Muscle of arm (tissue), 12 donors: Measurements from ENCODE around the gene GRIK4. TPM values are rescaled to one million over a fixed set of nuclear protein-coding genes. Genes with fewer than 3 reads are reported as not detected.

ENCODE experiments used
- DNase-seq: peaks from one replicate; pipeline ENCODE4 v3.0.0-alpha.2; 2013
- polyA plus RNA-seq, 12 donors: library from polyadenylated mRNA; unstranded; fragments of 120-200 nt; gene quantifications; one replicate each; pipeline ENCODE4 v1.2.1, GENCODE V29; 2013; ENCODE audit not compliant: insufficient read length in 12 of 12

Gene GRIK4
- polyA plus RNA-seq, 12 donors, result 0.21 to 2.0 (median 0.42) TPM; not detected in 2

DNA sequence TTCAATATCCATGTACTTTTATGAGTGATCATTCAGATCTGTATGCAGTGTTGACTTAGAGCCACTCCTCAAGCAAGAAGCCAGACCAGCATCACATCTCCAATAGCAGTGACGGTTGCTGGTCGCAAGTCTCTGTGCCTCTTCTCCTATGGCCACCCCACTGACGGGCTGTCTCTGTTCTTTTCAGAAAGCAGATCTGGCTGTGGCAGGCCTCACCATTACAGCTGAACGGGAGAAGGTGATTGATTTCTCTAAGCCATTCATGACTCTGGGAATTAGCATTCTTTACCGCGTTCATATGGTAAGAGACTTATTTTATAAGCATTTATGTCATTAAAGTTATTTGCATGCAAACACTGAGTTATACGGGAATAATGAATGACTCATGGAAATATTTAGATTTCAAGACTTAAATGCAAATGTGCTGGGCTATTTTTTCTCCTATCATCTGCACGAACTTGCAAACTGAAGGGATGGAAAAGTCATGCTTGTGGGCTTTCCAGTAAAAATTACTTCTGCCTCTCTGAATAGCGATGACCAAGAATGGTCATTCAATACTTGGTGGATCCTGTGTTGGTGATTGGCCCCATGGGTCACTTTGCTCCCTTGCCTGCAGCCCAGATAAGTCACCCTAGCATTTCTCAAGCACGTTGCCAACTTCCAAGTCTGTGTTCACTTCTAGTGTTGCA, 428.8 kb downstream of the GRIK4 start:
- DNase-seq, result no peak

DNA sequence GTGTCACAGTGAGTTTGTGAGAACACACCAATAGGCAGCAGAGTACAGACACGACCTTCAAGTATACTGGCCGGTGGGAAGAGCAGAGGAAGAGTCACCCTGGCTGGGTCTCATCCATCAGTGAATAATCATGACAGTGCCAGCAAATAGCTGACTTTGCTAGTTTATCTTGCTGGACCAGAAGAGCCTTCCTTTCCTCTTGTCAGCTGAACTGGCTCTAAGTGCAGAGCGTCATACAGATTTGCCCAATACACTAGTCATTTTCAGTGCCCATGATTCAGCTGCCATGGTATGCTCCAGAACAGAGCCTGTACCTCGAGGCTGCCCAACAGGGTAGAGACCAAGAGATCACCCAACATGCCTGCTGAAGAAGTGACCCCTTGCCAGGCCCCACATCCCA, 429.5 kb downstream of the GRIK4 start:
- no peak for DNase-seq

DNA sequence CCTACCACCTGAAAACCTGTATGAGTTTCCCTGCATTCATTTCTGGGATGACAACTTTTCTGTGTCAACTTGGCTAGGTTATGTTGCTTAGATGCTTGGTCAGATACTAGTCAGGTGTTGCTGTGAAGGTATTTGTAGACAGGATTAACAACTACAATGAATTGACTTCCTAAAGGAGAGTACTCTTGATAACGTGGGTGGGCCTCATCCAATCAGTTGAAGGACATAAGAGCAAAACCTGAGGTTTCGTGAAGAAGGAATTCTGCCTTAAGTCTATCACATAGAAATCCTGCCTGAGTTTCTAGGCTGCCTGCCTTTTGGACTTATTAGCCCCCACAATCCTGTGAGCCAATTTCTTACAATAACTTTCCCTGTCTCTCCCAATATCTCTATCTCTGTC, 431.2 kb downstream of the GRIK4 start:
- DNase-seq, result no peak

DNA sequence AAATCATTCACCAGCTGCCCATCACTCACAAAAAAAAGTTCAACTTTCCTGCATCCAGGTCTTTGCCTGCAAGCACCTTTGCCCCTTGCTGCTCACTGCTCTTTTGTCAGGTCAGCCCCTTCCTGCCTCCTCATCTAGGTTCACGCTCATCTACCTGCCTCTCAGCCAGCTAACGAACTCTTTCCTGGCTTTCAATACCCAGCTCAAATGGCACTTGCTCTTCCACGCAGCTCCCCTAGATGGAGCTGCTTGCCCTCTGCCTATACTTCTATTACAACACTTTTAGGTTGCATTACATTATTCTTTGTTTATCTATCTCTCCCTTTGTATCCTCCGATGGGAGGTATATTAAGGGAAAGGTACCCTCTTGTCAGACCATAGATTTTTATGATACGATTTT, 433.5 kb downstream of the GRIK4 start:
- DNase-seq, result no peak

DNA sequence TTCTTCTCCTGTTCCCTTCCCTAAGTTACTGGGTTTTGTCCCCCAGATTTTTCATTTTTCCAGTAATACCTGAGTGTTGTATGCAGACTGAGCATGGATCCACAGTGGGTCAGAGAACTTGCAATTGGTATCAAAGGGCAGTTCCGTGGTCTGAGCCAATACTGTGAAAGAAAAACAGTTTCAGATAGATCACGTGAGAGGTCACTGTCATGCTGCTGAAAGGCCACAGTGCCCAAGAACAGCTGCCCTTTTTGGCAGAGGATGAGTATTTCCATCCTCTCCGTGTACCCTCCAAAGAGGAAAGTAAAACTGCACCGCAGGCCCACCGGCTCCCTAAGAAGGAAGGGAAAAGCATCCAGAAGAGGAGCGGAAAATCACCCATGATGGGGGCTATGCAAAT, 439.3 kb downstream of the GRIK4 start:
- no peak for DNase-seq

DNA sequence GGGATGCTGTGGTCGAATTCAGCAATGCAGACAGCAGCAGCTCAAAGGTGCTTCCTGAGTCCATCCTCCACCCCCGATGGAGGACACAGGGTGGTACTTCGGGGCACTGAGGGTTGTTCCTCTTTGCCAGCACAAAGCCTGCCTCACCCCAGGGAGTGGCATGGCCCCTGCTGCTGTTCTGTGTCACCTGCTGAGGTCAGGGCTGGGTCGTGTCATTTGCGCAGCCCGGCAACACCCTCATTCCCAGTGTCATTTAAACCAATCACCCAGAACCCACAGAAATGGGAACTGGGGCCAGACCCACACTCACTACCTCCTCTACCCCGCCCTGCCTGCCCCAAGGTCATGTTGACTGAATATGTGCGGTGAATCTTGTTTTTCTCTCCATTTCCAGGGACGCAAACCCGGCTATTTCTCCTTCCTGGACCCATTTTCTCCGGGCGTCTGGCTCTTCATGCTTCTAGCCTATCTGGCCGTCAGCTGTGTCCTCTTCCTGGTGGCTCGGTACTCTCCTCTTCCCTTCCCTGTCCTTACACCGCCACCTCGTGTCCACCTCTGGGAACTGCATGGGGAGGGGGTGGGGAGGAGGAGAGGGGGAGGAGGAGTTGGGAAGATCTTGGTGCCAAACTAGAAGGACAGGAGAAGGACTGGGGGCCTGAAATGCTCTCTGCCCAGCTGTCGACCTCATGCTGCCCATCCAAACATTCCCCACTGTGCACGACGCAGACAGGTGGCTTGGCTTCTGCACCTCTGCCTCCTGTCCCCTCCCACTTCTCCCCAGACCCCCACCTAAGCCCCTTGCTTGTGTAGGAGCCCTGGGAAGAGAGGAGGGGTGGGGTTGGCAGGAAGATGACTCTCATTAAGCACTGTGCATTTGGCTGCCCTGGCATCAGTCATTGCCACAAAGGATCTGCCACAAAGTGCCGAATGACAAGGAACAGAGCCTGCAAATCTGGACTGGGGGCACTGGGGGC, 441.2 kb downstream of the GRIK4 start:
- DNase-seq, result peak; percentile 85

DNA sequence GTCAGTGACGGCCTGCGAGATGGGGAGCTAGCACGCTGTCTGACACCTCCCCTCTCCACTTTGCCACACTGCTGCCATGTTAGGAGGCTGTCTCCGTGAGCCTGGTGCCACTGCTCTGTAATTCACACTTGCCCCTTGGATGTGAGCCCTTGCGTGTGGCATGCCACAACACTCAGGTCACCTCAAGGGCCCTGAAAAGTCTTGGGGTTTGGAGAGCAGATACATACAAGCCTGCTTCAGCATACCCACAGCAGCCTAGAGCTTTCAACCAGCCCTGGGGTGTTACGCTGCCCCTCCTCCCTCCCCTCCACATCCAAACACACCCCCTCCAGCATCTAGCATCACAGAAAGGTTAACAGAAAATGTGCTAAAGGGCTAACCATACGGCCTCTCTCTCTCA, 442.8 kb downstream of the GRIK4 start:
- DNase-seq, result no peak

DNA sequence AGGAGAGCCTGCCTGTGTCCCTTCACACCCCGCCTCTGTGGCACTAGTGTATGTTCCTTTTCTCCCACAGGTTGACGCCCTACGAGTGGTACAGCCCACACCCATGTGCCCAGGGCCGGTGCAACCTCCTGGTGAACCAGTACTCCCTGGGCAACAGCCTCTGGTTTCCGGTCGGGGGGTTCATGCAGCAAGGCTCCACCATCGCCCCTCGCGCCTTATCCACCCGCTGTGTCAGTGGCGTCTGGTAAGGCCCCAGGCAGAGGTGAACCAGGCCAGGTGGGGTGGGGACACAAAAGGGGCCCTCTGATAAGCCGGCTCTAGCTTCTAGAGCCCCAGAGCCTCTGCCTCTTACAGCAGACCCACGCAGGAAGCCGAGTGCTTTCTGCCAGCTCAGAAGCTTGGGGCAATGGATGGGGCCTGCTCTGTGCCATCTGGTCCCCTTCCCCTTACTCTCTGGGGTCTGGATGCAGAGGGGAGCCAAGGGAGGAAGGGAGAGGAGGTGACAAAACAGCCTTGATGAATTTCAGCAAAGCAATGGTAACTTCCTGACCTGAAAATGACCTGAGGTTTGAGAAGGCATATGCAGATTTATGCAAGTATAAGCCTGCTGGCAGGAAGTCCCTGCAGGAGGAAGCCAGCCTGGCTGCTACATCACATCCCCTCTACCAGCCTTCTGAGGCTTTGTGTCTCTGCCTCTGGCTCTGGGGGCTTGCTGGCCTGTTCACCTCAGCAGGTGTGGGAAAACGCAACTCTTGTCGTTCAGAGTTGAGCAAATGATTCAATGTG, 445.4 kb downstream of the GRIK4 start:
- DNase-seq, result no peak

DNA sequence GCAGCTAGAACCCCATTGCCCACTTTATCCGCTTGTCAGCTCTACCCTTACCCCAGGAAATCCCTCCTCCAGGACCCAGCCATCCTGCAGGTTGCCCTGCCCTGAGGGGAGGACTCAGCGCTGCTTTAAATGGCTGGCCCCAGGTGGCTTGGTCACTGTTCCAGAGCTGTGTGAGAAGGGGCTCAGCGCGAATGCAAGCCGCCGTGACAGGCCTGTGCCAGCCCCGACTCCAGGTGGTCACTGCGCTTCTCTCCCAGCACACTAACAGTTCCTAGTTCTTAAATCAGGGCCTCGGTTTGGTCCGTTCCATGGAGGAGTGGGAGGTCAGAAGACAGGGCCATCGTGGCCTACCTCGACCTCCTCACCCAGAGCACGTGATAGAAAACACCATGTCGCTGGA, 446.6 kb downstream of the GRIK4 start:
- no peak for DNase-seq

DNA sequence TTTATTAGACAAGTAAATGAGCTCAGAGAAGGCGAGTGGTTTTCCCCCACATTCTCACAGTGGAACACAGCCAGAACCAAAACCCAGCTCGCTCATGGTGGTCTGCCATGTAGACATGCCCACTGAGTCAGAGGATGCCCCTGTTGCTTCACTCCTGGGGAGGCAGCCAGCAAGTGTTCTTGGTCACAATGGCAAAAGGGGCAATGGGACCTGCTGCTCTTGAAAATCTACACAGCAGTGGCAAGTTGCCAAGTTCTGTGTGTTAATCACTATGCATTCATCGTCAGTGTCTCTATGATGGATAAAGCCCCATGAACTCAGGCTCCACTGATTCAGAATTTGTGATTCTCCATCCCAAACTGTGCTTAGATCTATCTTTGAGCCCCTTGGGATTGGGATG, 447.6 kb downstream of the GRIK4 start:
- DNase-seq, result no peak

DNA sequence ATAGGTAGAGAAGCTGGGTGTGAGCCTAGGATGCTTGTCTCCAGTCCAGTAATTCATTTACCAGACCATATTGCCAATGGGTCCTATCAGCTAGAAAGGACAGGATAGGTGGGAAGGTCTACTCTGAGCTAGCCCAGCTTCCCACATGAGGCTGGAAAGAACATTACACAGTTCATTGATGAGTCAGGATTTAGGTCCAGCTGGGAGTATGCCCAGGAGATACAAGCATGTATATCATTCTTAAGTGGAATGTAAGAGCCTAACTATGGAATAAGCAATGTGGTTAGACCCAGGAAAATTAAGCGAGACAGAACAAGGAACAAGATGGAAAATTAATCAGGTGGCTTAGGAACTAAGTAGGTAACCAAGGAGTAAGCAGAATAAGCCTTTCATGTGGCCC, 453.3 kb downstream of the GRIK4 start:
- no peak for DNase-seq

DNA sequence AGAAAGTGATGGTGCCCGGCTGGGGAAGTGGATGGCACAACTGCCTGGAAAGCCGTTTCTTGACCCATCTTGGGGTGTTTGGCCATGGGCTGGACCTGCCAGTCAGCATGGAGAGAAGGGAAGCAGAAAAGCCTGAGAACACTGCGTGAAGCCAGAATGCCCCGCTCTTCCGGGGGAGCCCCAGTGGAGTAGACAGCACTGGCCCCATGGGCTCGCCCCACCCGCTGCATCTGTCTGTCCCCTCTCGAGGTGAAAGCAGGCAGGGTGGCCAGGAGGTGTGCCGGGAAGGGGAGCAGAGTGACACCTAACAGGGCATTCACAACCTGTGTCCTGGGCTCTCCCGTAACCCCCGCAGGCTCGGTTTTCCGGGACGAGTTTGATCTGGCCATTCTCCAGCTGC, 455.3 kb downstream of the GRIK4 start:
- DNase-seq, result no peak

DNA sequence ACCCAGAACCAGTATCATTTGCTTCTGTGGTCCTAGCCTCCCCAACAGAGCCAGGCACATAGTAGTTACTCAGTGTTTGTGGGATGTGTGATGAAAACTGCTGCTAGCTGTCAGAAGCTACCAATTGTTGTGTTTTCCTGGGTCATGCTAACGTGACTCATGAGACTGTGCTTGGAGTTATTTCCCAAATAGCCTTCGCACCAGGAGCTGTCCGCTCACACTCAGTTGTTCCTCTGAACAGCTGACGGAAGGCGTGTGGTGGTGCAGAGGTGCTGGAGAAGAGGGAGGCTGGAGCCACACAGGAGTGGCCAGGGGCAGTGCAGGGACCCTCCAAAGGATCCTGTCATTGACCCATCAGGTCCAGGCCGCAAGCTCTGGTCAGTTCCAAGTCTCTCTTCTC, 458.4 kb downstream of the GRIK4 start:
- no peak for DNase-seq

DNA sequence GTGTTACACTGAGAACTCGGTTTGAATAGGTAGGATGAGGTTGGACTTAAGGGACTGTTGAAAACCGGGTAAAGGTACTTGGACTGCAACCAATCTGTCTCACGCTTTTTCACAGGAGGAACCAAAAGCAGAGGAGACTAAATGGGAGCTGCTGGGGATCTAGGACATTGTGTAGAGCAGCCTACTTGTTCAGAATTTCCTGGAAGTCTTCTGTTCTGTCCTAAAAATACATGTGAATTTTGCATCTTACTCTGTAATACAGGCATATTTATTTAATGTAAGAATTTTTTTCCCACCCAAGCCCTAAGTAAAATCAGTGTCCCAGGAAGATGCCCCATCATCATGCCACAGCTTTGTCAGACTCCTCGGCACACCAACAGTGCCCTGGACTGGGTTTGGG, 460.3 kb downstream of the GRIK4 start:
- no peak for DNase-seq

DNA sequence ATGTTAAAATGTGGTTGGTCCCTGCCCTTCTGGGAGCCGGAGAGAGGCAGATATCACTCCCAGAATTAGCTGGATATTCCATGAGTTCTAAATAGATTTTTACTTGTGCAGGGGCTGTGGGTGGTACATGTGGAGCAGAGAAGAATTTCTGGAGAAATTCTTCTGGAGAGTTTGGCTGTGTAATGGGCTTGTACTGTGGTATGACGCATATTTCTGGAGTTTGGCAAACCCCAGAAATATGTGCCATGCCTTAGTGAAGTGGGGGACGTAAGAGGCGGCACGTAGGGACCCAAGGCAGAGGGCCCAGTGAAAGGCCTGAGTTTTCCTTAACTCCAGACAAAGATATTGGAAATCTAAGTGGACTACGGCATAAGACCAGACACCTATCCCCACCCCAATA, 461.1 kb downstream of the GRIK4 start:
- DNase-seq, result no peak

DNA sequence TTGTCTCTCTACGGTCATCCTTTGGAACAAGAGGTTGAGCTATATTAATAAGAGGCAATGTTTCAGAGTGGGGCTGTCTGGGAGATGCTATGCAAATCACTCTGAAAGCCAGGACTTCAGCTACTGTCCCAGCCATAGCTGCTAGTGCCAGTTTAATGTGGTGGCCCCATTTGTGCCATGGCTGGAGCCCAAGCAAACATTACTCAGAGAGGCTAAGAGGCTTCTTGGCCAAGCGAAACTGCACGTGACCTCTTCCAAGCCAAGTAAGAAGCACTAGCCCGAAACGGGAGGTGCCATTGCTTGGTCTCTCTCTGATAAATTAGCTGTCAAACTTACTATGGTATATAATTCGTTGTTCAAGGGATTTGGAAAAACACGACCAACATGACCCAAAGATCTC, 462.0 kb downstream of the GRIK4 start:
- no peak for DNase-seq

DNA sequence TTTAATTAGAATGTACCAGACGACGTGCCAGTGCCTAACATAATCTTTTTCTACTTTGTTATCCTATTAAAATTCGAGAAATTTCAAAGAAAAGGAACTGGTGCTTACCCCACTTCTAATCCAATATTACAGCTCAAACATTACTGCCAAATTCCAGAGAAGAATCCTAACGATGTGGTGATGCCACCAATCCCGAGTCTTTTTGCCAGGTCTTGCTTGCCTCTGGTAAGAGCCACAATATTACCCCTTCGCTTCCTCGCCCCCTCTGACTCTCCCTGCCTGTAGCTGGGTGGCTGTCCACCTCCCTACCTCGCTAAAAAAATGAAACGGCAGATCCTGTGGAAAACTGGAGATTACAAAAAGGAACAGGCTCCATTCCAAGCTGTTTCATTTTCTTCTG, 462.9 kb downstream of the GRIK4 start:
- no peak for DNase-seq

DNA sequence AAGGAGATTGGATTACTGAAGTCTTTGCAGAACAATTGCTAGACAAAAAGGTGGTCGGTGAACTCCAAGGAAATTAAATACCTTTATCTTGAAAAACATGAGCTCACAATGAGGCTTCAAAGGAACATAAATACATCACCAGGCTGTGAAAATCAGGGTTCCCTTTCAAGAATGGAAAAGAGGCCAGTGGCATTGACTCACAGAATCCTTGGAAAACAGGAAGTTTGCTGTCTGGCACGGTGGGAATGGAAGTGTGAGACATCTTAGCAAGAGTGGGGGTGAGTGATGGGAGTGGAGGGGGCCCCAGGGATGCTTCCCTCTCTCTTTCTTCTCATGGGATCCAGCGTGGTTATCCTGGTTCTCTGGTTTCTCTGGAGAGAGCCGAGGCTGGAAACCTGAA, 463.4 kb downstream of the GRIK4 start:
- DNase-seq, result no peak

DNA sequence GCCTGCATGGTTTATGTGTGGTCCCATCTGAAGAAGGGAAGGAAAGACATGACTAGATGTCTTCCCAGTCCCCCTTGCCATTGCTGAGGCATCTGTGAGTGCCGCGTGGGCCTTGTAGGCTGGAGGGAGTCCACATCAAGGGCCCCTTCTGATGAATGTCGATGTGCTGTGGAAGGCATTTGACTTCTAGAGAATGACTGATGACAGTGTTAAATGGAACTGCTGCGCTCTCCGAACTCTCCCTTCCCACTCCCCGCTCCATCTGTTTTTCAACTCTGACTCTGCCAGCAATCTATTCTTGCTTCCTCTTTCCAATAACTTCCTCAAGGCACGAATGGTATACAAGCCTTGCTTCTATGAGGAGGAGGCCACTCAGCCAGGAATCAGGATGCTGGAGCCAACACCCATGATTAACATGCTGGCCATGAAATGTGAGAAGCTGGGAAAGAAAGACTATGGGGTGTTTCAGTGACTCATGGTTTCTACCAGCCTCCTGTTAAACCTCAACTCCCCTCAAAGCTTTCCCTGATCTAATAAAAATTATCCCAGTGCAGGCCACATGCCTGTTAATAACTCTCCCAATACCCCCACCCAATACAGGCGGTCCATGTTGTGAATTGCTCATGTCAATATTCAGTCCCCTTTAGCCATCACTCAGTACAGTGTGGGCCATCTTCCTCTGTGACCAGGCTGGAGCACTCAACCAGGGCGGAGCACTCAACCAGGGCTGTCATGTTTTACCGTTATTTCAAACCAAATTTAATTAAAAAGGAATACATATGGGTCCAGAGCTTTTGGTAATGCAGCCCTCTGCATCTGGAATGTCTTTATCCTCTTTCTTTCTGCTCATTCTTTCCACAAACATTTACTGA, 466.0 kb downstream of the GRIK4 start:
- DNase-seq, result no peak

DNA sequence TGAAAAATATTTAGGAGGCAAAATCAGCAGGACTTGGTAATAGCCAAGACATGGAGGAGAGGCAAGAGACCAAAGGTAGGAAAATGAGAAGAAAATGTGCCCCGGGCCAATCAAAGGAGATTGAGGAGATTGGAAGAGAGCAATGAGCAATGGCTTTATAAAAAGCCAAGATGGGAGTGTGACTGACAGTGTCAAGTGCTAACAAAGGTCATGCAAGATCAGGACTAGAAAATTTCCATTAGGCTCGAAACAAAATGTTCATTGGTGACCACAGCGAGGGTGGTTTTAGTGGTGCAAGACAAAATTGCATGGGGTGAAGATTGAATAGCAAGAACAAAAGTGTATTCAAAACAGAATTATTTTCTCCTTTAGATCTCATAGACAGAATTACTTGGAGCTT, 467.2 kb downstream of the GRIK4 start:
- no peak for DNase-seq
